Spleen (tissue), 7 donors: ENCODE results near the gene TCF7.
"Not testable (repeated sequence)": the region's sequence is repeated elsewhere in the genome, so short reads cannot be mapped to it uniquely, and the experiment has no call there.

Experiments
- POLR2A ChIP-seq, 3 donors: fragments of 450-650 bp; IDR thresholded peaks; one replicate each; pipeline ENCODE4 v1.5.1; 2017; ENCODE audit warnings: antibody characterized with exemption in 3 of 3, mild to moderate bottlenecking in 1 of 3
- TF ChIP-seq, protein P1 (sequence below), 11 experiments: fragments of 200-600 bp in 7 of 11; fragments of 450-650 bp in 4 of 11; sonication (generic) in 4 of 11; IDR thresholded peaks in 8 of 11; conservative IDR thresholded peaks in 3 of 11; 1 replicate in 7 of 11; 2 replicates in 4 of 11; pipeline versions ENCODE4 v1.4.0 to v1.8.0; 2016 to 2021; ENCODE audit warnings: antibody characterized with exemption in 11 of 11, inconsistent platforms in 4 of 11, mild to moderate bottlenecking in 1 of 11
- donor health status: DM: no; HTN: no; CAD: no; lungs with moderate emphysema.
- donor health status: DM: no; HTN: no; CAD: no.
- donor health status: DM: no; HTN: no; CAD: no.

GRCh38 chr5:134152173-134152832 lies 37.8 kb downstream of the TCF7 start:
- TF ChIP-seq POLR2A (IDR thresholded peaks at IDR 0.05): not testable (repeated sequence)
- TF ChIP-seq, protein P1, sequence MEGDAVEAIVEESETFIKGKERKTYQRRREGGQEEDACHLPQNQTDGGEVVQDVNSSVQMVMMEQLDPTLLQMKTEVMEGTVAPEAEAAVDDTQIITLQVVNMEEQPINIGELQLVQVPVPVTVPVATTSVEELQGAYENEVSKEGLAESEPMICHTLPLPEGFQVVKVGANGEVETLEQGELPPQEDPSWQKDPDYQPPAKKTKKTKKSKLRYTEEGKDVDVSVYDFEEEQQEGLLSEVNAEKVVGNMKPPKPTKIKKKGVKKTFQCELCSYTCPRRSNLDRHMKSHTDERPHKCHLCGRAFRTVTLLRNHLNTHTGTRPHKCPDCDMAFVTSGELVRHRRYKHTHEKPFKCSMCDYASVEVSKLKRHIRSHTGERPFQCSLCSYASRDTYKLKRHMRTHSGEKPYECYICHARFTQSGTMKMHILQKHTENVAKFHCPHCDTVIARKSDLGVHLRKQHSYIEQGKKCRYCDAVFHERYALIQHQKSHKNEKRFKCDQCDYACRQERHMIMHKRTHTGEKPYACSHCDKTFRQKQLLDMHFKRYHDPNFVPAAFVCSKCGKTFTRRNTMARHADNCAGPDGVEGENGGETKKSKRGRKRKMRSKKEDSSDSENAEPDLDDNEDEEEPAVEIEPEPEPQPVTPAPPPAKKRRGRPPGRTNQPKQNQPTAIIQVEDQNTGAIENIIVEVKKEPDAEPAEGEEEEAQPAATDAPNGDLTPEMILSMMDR (IDR thresholded peaks at IDR 0.05 in 8 of 11, conservative IDR thresholded peaks at IDR 0.05 in 3 of 11): not testable (repeated sequence)
